ENCODE data around the gene RHOT2. TPM values are rescaled to one million over a fixed set of nuclear protein-coding genes. Genes with fewer than 3 reads are reported as not detected.

Gene RHOT2
- total and polyA plus RNA-seq, 2 of the 8 experiments (the other 6 are each of a cell fraction or from before 2014, with no cell fraction given): 149 to 194 TPM

GRCh38 chr16:680967-681745 is 13.2 kb downstream of the RHOT2 start:
- Histone ChIP-seq H3K4me2 (ENCODE audit: insufficient read depth in 1 of 2, low read depth in 2 of 2, low read length in 2 of 2) (peak overlapping the region; percentile 74), H3K27me3 (replicated peaks in 1 of 4; ENCODE audit: control insufficient read depth in 3 of 4, extremely low read depth in 1 of 4, insufficient read depth in 3 of 4, low read length in 3 of 4) (peaks cover 0 to under 1% (median 0%) of the 10 kb centered on the region in 4 experiments; a peak in 2 of 7 replicates), H3K4me1 (replicated peaks in 1 of 4; ENCODE audit: control insufficient read depth in 3 of 4, insufficient read depth in 4 of 4, low read length in 3 of 4) (peaks cover 0 to 30% (median 24%) of the 10 kb centered on the region in 4 experiments; a peak in 6 of 7 replicates), H4K5ac (ENCODE audit: insufficient read length, low read depth, low read length) (no peak overlapping the region), H3K79me2 (ENCODE audit: control insufficient read depth in 1 of 2, insufficient read depth in 2 of 2, low read length in 2 of 2) (peaks cover 0 to 12% of the 10 kb centered on the region in 2 experiments; a peak in 1 of 4 replicates), H3K4ac (replicated peaks; ENCODE audit: insufficient read length, low read depth, low read length) (no peak overlapping the region), H4K8ac (ENCODE audit: extremely low read depth, insufficient read depth, low read length) (peak overlapping the region; percentile 82), H3K36me3 (ENCODE audit: control insufficient read depth in 2 of 4, insufficient read depth in 4 of 4, low read length in 3 of 4) (peaks cover 4 to 21% (median 13%) of the 10 kb centered on the region in 4 experiments; a peak in 7 of 8 replicates), H3K9me3 (ENCODE audit: insufficient read depth in 2 of 2, low read depth in 1 of 2, low read length in 1 of 2) (no peaks in the 10 kb centered on the region), H2BK20ac (ENCODE audit: low read length) (no peak overlapping the region), H4K91ac (replicated peaks; ENCODE audit: insufficient read length, low read length) (no peak overlapping the region), H2BK5ac (ENCODE audit: low read depth, low read length) (no peak overlapping the region), H4K20me1 (replicated peaks in 1 of 2; ENCODE audit: control insufficient read depth in 1 of 2, insufficient read depth in 2 of 2, low read length in 2 of 2) (peaks cover 4 to 29% of the 10 kb centered on the region in 2 experiments), H3K79me1 (ENCODE audit: low read depth, low read length) (peaks cover 6% of the 10 kb centered on the region; the same call in 1 of the 2 replicates), H2AFZ (ENCODE audit: low read length) (no peak overlapping the region), H3K23ac (ENCODE audit: insufficient read length) (no peak overlapping the region), H3K4me3 (ENCODE audit: extremely low read depth in 1 of 4, insufficient read depth in 2 of 4, low read depth in 3 of 4, low read length in 4 of 4) (peak overlapping the region; percentile 72 to 89 (median 80)), H2BK120ac (replicated peaks; ENCODE audit: low read depth, low read length) (no peak overlapping the region), H3K23me2 (ENCODE audit: low read depth, low read length) (peaks cover 13% of the 10 kb centered on the region; the same call in 1 of the 2 replicates), H2AK5ac (ENCODE audit: low read depth, low read length) (no peak overlapping the region), H3K14ac (ENCODE audit: insufficient read length) (no peak overlapping the region), H3K9ac (replicated peaks in 1 of 4; ENCODE audit: extremely low read depth in 1 of 4, low read depth in 3 of 4, low read length in 3 of 4) (peak overlapping the region in 3 of 4 experiments; percentile 13 to 72 (median 62); a peak in 3 of 7 replicates), H3K18ac (ENCODE audit: extremely low read depth, low read length) (no peak overlapping the region; the same call in 1 of the 2 replicates), H2BK15ac (ENCODE audit: low read length) (no peak overlapping the region), H3K27ac (ENCODE audit: low read depth, low read length) (no peak overlapping the region), H3K56ac (replicated peaks; ENCODE audit: insufficient read length, low read depth, low read length) (no peak overlapping the region), H2BK12ac (ENCODE audit: low read depth, low read length) (no peak overlapping the region)
- WGBS, 2 experiments (ENCODE audit: extremely low coverage in 1 of 2, insufficient coverage in 1 of 2, insufficient read length in 1 of 2, insufficient replicate concordance in 2 of 2, low coverage in 1 of 2, low lambda C conversion rate in 2 of 2, missing lambda C conversion rate in 1 of 2): 60% methylated on average over 41 of the region's 44 CpGs; no CpG with 5 or more reads in 1 of the 2 experiments
- CTCF ChIA-PET (ENCODE audit: partially characterized antibody): interaction anchor here (0.7 to 1.9 kb wide), 15 partner anchors 9 to 104 kb away, joined by 3 to 8 read pairs (median 4); partner anchors contain the start of genes MCRIP2 and WDR24
- POLR2A ChIA-PET (ENCODE audit: partially characterized antibody): interaction anchor here (0.6 to 13.3 kb wide), 22 partner anchors 9 to 298 kb away, joined by 3 to 214 read pairs (median 4); partner anchors contain the start of genes ANTKMT, CCDC78, GNG13 and HAGHL
- FAIRE-seq (no peak), DNase-seq (ENCODE audit: low read depth in 1 of 2, low spot score in 2 of 2) (peak in 1 of 2 experiments; percentile 64)
- TF ChIP-seq SAP30 (IDR thresholded peaks at IDR 0.05; ENCODE audit: insufficient read depth, insufficient replicate concordance, low read length) (peak; percentile 31), SUZ12 (IDR thresholded peaks at IDR 0.05; ENCODE audit: low read length) (no peak), RAD21 (IDR thresholded peaks at IDR 0.05 in 1 of 2, conservative IDR thresholded peaks at IDR 0.05 in 1 of 2; ENCODE audit: low read depth in 2 of 2, low read length in 2 of 2) (no peak)

Data from H1 (cell line).